Head of caudate nucleus (tissue), 42 donors: Measurements from ENCODE around the gene CEP68.
A peak's percentile ranks its signal among the peaks of the same experiment; 100 is the strongest.

Experiments
- DNase-seq, 42 donors: peaks; one replicate each; pipeline versions ENCODE4 v3.0.0 to v3.0.0-alpha.2; 2020 to 2021; ENCODE audit warnings: mixed read lengths in 7 of 42
- intact Hi-C: fragments of 100-400 bp; cut with DNase I; formaldehyde crosslinking; loops from one replicate; pipeline ENCODE4 v1.15.0; 2022

The CEP68 gene

DNA sequence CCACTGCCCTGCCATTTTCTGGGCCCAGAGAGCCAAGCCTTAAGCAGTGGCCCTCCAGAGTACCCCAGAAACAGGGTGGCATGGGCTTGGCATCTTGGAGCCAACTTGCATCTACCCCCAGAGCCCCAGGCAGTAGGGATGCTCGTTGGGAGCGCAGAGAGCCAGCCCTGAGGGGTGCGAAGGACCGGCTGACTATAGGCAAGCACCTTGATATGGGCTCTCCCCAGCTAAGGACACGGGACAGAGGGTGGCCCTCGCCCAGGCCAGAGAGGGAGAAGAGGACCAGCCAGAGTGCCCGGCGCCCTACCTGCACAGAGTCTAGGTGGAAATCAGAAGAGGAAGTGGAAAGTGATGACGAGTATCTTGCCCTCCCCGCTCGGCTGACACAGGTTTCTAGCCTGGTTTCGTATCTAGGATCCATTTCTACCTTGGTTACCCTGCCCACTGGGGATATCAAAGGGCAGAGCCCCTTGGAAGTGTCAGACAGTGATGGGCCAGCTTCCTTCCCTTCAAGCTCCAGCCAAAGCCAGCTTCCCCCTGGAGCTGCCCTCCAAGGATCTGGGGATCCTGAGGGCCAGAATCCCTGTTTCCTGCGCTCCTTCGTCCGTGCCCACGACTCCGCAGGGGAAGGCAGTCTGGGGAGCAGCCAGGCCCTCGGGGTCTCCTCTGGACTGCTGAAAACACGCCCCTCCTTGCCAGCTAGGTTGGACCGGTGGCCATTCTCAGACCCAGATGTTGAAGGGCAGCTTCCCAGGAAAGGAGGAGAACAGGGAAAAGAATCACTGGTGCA is 16.2 kb downstream of the CEP68 start:
- peak in 1 of 42 donors; percentile 35 for DNase-seq
- intact Hi-C loops, result no loop called here

DNA sequence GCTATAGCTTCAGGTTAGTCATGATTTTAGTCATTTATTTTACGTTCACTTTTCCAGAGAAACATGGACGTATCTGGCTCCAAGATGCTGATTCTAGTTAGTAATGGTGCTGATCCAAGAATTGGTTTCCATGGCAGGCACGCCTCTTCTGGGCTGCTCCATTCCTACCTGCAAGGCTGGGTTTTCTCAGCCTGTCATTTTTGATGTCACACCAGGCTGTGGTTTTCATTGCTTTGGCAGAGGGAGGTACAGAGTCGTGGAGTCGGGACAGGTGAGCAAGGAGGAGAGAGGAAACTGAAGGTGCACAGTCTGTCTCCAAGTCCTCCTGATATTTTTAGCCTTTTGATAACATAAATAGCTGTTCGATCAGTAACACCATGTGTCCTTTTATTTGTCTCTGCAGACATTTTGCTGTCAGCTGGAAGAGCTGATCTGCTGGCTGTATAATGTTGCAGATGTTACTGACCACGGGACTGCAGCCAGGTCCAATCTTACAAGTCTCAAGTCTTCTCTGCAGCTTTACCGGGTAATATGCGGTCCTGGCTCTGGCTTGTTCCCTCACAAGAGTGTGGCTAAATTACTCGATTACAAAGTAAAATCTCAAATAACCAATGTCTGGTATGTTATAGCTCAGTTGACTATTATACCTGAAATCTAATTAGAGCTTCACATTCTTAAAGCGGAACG is 17.8 kb downstream of the CEP68 start:
- intact Hi-C loops, result no loop called here
- peak in 9 of 42 donors; percentile 25 to 62 (median 45) for DNase-seq

DNA sequence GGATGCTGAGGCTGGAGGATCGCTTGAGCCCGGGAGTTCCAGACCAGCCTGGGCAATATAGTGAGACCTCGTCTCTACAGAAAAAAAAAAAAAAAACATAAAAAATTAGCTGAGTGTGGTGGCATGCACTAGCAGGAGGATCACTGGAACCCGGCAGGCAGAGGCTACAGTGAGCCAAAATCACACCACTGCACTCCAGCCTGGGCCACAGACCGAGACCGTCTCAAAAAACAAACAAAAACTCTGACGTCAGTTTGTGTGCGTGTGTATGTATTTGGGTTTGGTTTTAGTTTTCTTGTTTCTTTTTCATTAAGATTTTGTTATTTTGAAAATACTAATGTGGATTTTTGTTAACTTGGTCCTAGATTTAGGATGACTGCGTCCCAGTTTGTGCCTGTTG is 19.0 kb downstream of the CEP68 start:
- peak in 1 of 42 donors; percentile 39 for DNase-seq
- intact Hi-C loops, result no loop called here

DNA sequence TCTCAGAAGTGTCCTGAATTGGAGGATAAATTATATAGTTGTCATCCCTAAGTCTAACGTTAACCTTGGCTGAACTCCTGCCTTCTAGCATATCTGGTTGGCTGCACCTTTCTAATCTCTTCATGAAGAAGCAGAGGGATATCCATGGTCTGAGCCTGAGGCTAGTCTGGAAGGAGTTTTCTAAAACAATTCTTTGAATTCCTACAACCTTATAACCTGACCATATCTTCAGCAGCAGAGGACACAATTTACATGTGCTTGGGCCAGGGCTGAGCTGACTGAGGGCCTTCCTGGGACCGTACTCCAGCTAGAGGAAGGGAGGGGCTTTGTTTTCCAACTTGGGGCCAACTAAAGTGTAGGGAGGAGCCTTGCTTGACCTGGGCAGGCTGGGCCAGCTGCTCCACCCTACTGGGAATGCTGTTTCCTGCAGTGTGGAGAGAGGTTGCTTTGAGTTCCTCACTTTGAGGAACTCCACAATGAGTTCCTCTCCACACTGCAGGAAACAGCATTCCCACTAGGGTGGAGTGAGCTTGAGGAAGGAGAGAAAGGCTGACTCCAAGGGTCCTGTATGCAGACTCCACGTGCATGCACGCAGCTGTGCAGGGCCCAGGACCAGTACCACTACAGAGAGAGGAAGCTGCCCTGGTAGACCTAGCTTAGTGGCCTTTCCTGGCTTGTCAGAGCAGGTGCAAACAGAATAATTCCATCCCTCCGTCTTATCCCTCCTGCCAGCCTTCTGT is 19.6 kb downstream of the CEP68 start:
- DNase-seq, result peak in 1 of 42 donors; percentile 39
- intact Hi-C loops, result no loop called here

DNA sequence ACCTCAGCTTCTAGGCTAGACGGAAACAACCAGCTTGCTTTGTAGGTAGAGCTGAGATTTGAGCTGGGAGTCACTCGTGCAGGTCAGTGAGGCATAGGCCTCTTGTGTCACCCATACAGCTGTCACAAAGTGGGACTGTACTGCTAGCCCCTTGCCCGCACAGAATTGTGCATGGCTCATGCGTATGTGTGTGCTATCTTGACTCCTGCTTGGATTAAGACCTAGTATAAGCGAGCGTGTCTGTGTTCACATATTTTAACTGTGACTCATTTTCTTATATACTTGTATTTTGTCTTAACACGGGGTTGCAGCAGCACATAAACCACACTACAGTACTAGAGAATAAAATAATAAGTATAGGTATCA is 20.1 kb downstream of the CEP68 start:
- intact Hi-C loops, result no loop called here
- DNase-seq, result no peak

DNA sequence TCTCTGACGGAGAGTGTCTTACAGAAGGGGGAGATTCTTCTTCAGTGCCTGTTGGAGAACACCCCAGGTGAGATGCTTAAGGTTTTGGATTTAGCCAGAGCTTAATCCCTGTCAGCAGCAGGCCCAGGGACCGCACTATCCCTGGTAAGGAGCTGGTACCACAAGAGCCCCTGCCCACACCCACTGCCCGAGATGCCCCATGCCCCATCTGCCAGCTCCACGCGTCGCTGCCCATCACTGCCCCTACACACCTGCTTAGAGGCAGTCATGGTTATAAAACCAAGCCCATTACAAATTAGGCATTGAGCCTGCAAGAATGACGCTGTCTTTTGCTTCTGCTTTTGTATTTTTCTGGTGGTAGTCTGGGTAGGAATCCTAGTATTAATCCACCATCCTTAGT is 21.7 kb downstream of the CEP68 start:
- DNase-seq, result no peak
- intact Hi-C loops, result no loop called here

DNA sequence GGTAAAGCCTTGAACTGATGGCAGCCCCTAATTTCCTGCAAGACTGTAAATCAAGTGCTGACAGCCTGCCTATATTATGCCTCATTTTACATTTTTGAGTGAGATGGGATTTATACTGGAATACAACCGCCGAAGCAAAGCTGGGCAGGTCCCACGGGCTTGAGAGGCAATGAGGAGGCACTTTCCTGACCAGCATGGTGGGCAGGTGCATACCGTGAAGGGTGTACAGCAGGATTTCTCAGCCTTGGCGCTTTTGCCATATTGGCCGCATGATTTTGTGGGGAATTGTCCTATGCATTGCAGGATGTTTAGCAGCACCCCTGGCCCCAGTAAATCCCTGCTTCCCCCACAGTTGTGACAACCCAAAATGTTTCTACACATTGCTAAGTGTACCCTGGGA is 22.8 kb downstream of the CEP68 start:
- intact Hi-C loops, result no loop called here
- DNase-seq, result no peak

DNA sequence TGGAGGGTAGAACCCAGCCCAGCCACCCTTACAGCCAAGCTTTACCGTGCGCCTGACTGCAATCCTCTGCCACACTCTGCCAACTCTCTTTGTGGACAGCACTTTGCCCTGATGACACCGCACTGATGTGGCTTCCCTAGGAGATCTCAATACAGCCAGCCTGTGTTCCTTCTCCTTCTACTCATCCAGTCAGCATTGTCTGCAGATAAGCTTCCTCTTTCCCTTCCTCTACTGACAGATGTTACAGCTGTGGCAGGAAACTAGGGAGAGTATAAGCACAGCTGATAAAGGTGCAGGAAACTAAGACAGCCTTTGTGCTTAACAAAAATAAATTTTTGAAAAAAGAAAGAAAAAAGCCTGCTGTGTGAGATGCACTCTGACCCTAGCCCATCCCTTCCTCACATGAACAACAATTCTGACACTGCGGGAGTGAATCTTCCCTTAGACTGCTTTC is 25.0 kb downstream of the CEP68 start:
- peak in 10 of 42 donors; percentile 19 to 53 (median 36) for DNase-seq
- intact Hi-C loops, result no loop called here

DNA sequence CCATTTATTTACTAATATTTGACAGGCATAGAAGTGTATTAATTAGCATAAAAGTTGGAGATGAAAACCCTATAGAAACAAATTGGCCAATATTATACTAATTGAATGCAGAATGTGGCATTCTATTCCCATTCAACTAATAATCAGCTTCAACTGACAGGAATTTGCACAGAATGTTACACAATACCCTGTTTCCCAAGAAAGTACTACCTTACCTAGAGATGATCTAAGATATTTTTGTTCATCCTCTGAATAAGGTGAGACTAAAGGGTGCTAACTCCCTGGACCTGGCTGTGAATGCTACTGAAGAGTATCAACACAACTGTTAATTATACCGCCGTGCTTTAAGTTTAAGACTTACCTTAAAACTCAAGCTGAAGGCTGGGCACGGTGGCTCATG is 28.9 kb downstream of the CEP68 start:
- DNase-seq, result no peak
- intact Hi-C loops, result no loop called here

DNA sequence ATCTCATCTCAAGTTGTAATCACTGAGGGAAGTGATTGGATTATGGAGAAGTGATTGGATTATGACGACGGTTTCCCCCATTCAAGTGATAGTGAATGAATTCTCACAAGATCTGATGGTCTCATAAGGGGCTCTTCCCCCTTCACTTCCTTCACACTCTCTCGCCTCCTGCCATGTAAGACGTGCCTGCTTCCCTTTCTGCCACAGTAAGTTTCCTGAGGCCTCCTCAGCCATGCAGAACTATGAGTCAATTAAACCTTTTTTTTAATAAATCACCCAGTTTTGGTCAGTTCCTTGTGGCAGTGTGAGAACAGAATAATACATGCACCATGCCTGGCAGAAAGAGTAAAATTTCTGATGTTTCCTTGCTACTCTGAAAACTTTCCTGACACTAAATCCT is 36.6 kb downstream of the CEP68 start:
- DNase-seq, result no peak
- intact Hi-C loops, result no loop called here

DNA sequence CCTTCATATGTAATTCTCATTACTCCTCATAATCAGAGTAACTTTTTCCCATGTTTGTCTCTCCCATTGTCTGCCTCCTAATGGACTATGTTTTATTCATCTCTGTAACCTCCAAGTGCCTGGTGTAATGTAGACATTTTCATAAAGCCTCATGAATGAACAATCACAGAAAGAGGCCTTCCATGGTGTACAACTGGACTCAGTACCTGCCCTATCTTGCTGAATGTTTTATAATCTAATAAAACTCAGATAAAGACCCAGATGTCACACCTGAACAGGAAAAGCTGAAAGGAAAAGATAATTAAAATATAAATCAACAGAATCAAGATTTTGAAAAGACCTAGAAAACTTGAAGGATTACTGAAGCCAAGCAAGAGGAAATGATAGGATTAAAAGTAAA is 37.0 kb downstream of the CEP68 start:
- intact Hi-C loops, result no loop called here
- no peak for DNase-seq

DNA sequence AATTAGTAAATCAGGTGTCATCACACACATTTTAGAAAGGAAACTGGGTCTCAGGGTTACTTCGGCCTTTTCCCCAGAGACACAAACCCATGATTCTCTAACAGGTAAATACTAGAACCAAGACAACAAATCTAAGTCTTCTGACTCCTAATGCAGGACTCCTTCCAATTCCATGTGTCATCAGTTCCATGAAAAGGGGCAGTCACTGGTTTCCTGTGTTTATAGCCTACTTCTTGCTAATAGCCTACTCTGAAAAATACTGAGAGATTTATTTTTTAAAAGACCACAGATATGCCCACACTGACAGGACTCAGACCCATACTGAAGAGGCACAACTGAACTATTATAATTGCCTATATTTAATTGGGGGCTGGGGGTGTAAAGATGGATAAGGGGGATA is 40.7 kb downstream of the CEP68 start:
- DNase-seq, result no peak
- intact Hi-C loops, result no loop called here

DNA sequence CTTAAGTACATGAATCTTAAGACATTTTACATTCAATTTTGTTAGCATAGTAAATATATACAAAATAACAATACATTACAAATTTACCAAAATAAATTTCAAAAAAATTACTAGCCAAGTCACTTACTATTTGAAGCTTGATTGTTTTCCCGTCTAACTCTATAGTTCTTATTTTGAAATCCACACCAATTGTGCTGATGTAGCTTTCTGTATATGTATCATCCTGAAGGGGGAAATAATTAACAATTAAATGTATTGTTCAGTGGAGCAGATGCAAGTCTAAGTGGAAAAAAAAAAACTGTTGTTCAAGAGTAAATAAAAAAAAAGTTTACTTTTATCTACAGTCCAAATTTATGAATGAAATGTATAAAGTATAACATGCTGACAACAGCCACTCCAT is 41.6 kb downstream of the CEP68 start:
- intact Hi-C loops, result no loop called here
- no peak for DNase-seq

DNA sequence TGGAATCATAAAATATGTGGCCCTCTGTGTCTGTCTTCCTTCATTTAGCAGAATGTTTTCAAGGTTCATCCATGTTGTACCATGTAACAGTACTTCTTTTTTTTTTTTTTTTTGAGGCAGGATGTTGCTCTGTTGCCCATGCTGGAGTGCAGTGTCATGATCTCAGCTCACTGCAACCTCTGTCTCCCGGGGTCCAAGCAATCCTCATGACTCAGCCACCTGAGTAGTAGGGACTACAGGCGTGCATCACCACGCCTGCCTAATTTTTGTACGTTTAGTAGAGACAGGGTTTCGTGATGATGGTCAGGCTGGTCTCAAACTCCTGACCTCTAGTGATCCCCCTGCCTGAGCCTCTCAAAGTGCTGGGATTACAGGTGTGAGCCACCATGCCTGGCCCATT is 42.5 kb downstream of the CEP68 start:
- intact Hi-C loops, result no loop called here
- DNase-seq, result no peak

DNA sequence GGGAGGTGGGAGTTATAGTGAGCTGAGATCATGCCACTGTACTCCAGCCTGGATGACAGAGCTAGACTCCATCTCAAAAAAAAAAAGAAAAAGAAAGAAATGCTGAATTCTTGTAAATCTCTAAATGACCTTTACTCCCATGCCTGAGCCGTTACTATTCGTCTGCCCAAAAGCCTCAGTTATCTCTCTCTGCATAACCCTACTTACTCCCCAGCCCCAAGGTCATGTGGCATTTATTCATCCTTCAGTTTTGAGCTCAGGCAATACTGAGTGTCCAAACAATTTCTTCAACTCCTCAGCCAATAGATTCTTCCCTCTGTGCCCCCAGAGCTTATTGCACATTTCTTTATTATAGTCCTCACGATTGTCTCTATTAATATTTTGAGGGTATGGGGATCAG is 44.9 kb downstream of the CEP68 start:
- intact Hi-C loops, result no loop called here
- DNase-seq, result no peak

DNA sequence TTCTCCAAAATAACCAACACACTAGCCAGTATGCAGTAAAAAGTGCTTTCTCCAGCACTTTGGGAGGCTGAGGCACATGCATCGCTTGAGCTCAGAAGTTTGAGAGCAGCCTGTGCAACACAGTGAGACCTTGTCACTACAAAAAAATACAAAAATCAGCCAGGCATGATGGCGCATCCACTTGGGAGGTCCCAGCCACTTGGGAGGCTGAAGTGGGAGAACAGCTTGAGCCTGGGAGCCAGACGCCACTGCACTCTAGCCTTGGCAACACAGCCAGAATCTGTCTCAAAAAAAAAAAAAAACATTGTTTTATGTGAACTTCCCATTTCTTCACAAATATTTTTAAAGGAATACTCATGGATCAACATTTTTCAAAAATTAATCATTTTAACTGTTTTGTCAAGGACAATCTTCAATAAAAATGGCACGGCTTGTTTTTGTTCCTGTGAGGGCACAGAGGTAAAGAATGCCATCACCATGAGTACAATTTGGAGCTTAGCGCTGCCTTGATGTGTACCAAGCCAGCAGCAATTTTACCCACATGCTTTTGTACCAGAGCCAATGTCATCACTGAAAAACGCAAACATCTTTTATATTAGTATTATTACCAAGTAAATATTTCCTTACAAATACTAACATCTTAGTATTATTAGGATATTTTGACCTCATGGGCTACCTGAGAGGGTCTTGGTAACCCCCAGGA is 46.9 kb downstream of the CEP68 start:
- intact Hi-C loops, result no loop called here
- DNase-seq, result peak in 7 of 42 donors; percentile 7 to 44 (median 18)

DNA sequence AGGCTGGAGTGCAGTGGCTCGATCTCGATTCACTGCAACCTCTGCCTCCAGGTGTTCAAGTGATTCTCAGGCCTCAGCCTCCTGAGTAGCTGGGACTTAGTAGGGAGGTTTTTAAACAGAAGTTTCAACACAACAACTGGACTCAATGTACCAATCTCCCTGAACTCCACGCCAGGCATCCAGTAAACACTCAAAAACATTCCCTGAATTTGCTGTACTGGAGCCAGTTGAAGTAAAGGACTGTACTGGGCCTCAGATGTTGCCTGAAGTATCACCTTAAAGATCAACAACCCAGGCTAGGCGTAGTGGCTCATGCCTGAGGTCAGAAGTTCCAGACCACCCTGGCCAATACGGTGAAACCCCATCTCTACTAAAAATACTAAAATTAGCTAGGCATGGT is 51.3 kb downstream of the CEP68 start:
- intact Hi-C loops, result no loop called here
- no peak for DNase-seq

DNA sequence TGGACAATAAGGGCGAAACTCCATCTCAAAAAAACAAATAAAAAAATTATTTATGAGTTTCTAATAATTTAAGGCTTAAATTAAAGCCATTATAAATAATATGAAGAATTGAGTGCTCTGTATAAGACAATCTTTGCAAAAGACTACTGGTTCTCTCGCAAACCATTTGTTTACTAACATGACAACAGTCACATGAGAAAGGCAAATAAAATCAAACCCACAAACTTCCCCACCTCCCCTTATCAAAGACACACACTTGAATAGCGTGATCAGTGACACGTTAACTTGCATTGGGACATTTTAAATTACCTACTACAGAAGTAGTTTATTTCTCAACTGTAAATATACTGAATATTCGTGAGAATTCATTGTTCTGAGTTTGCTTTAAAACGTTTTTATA is 52.6 kb downstream of the CEP68 start:
- DNase-seq, result no peak
- intact Hi-C loops, result no loop called here

DNA sequence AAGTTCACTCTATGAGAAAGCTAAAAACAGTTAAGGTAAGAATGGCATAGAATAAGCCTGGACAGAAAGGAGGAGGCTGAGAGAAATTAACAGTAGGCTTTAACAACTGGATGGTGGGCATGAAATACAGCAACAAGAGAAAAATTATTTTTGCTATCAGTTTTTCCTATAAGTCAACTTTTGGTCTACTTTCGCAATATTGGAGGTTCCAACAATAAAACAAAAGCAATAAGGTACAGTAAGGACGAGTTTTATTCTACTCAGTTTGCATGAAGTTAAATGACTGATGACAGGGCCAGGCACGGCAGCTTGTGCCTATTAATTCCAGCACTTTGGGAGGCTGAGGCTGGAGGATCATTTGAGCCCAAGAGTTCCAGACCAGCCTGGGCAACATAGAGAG is 56.4 kb downstream of the CEP68 start:
- DNase-seq, result no peak
- intact Hi-C loops, result no loop called here

DNA sequence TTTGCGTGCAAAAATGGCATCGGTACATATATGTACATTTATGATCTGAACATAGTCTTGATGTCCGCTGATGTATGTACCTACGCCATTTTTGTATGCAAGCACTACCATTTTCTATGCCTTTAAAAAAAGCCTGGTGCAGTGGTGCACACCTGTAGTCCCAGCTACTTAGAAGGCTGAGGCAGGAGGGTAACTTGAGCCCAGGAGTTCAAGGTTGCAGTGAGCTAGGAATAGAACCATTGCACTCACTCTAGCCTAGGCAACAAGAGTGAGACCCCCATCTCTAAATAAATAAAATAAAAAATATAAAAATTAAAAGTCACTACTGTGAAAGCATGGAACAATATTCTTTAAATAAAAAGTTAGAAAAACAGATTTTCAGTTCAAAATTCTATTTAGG is 57.0 kb downstream of the CEP68 start:
- no peak for DNase-seq
- intact Hi-C loops, result no loop called here
